A549 (cell line): ENCODE data around the gene PXK.

ENCODE experiments used
- CTCF ChIP-seq: fragments of >200 bp; sonication (Bioruptor Twin); formaldehyde crosslinking; IDR thresholded peaks from 3 replicates; pipeline ENCODE4 v1.5.1; 2016
- FOSL2 ChIP-seq, 2 experiments: fragments of 450-650 bp in 1 of 2; fragments of >200 bp in 1 of 2; sonication (Bioruptor Twin) in 1 of 2; formaldehyde crosslinking; IDR thresholded peaks; 2 replicates each; pipeline versions ENCODE4 v1.5.0 to v1.6.1; 2016 to 2020; ENCODE audit warnings: mild to moderate bottlenecking in 1 of 2, moderate library complexity in 1 of 2
- HMGXB4 ChIP-seq: fragments of 250-450 bp; sonication (Bioruptor Pico); IDR thresholded peaks from 2 replicates; pipeline ENCODE4 v1.5.0; 2021; ENCODE audit warnings: mild to moderate bottlenecking, moderate library complexity, borderline replicate concordance
- JUN ChIP-seq, 2 experiments: fragments of >200 bp; sonication (Bioruptor Twin); formaldehyde crosslinking; IDR thresholded peaks; 2 replicates in 1 of 2; 3 replicates in 1 of 2; pipeline ENCODE4 v1.6.1; 2016 to 2017
- POLR2A ChIP-seq: IDR thresholded peaks from 2 replicates; pipeline ENCODE4 v1.6.1; 2012; ENCODE audit warnings: mild to moderate bottlenecking, low read length
- RCOR1 ChIP-seq: fragments of 150-350 bp; IDR thresholded peaks from 2 replicates; pipeline ENCODE4 v1.6.1; 2014; ENCODE audit warnings: antibody characterized with exemption, low read length, low read depth

GRCh38 chr3:58336135-58336882 lies 3.6 kb downstream of the PXK start:
- no peak for TF ChIP-seq CTCF
- TF ChIP-seq POLR2A = no peak
- TF ChIP-seq RCOR1 = no peak
- no peak for TF ChIP-seq FOSL2 (IDR thresholded peaks at IDR 0.05)
- TF ChIP-seq FOSL2 (CRISPR knock-in tag; IDR thresholded peaks at IDR 0.05) = no peak
- no peak for TF ChIP-seq HMGXB4 (CRISPR knock-in tag)
- no peak for TF ChIP-seq JUN (IDR thresholded peaks at IDR 0.05)
